Measurements from ENCODE around the gene SPG7. TPM values are rescaled to one million over a fixed set of nuclear protein-coding genes. Genes with fewer than 3 reads are reported as not detected.
A peak's percentile ranks its signal among the peaks of the same experiment; 100 is the strongest.

SPG7 gene
- total RNA-seq, 8 experiments from 2014 or later: 47.7 to 134 (median 71.6) TPM

GRCh38 chr16:89476379-89476778 lies 31.8 kb upstream of the SPG7 start:
- ATAC-seq (replicated peaks in 6 of 8): no peak
- WGBS, 10 experiments: 83 to 100% (median 96%) methylated on average over 1 to 4 of the region's 5 CpGs; no CpG with 5 or more reads in 5 of the 10 experiments

GRCh38 chr16:89476811-89477261 lies 31.4 kb upstream of the SPG7 start:
- no peak overlapping the region for H3K4me3 ChIP-seq
- no peak overlapping the region for H3K27ac ChIP-seq
- peaks cover 11 to 23% of the 10 kb centered on the region in 2 donors for H3K4me1 ChIP-seq (replicated peaks in 1 of 2)
- no peak for ATAC-seq (replicated peaks in 6 of 8)
- 71 to 100% (median 93%) methylated on average over 1 to 10 of the region's 10 CpGs for WGBS, 10 experiments
- in situ Hi-C loops (cut with MboI; ENCODE audit: low pct_unique_long_range_greater_than_20kb in 2 of 9, low sequenced_read_pairs in 9 of 9, unreplicated experiment in 9 of 9): loop anchor here in 1 of 9 experiments (25.0 kb wide), 1 partner anchor 240 kb away; no protein-coding TSS in a partner anchor

More at GRCh38 chr16:89476379-89476778, 31.8 kb upstream of the SPG7 start:
- Histone ChIP-seq H3K4me3 (no peak overlapping the region), H3K4me1 (replicated peaks in 1 of 2) (peaks cover 11 to 18% of the 10 kb centered on the region in 2 donors), H3K27ac (no peak overlapping the region)
- in situ Hi-C loops (cut with MboI; ENCODE audit: low pct_unique_long_range_greater_than_20kb in 2 of 9, low sequenced_read_pairs in 9 of 9, unreplicated experiment in 9 of 9): loop anchor here in 1 of 9 experiments (25.0 kb wide), 1 partner anchor 239 kb away; no protein-coding TSS in a partner anchor

- WGBS, 10 experiments: 0 to 100% (median 77%) methylated on average over 1 to 10 of the region's 14 CpGs
Observed at GRCh38 chr16:89478576-89479221, 29.5 kb upstream of the SPG7 start.

GRCh38 chr16:89481356-89481955 lies 26.7 kb upstream of the SPG7 start:
- in situ Hi-C loops (cut with MboI; ENCODE audit: low pct_unique_long_range_greater_than_20kb in 2 of 9, low sequenced_read_pairs in 9 of 9, unreplicated experiment in 9 of 9): loop anchor here in 1 of 9 experiments (25.0 kb wide), 1 partner anchor 244 kb away; no protein-coding TSS in a partner anchor
- 79 to 100% (median 93%) methylated on average over 3 to 8 of the region's 13 CpGs; no CpG with 5 or more reads in 1 of the 10 experiments for WGBS, 10 experiments
- Histone ChIP-seq H3K27ac (no peak overlapping the region), H3K4me3 (no peak overlapping the region), H3K4me1 (replicated peaks in 1 of 2) (peaks cover 37 to 39% of the 10 kb centered on the region in 2 donors)
- ATAC-seq (replicated peaks in 6 of 8): no peak

More at GRCh38 chr16:89478576-89479221, 29.5 kb upstream of the SPG7 start:
- peaks cover 22 to 28% of the 10 kb centered on the region in 2 donors for H3K4me1 ChIP-seq (replicated peaks in 1 of 2)
- no peak overlapping the region for H3K4me3 ChIP-seq
- peak; percentile 32 to 86 (median 69) for ATAC-seq (replicated peaks in 6 of 8)
- H3K27ac ChIP-seq: no peak overlapping the region
- in situ Hi-C loops (cut with MboI; ENCODE audit: low pct_unique_long_range_greater_than_20kb in 2 of 9, low sequenced_read_pairs in 9 of 9, unreplicated experiment in 9 of 9): loop anchor here in 1 of 9 experiments (25.0 kb wide), 1 partner anchor 241 kb away; no protein-coding TSS in a partner anchor

- Histone ChIP-seq H3K4me1 (replicated peaks in 1 of 2) (peaks cover 37 to 42% of the 10 kb centered on the region in 2 donors), H3K27ac (no peak overlapping the region), H3K4me3 (no peak overlapping the region)
- in situ Hi-C loops (cut with MboI; ENCODE audit: low pct_unique_long_range_greater_than_20kb in 2 of 9, low sequenced_read_pairs in 9 of 9, unreplicated experiment in 9 of 9): loop anchor here in 1 of 9 experiments (25.0 kb wide), 1 partner anchor 245 kb away; no protein-coding TSS in a partner anchor
- ATAC-seq (replicated peaks in 6 of 8): peak in 5 of 8 experiments; percentile 6 to 18 (median 16)
- 20 to 89% (median 79%) methylated on average over 1 to 12 of the region's 14 CpGs; no CpG with 5 or more reads in 1 of the 10 experiments for WGBS, 10 experiments
Observed at GRCh38 chr16:89482150-89482816, 25.9 kb upstream of the SPG7 start.

GRCh38 chr16:89482817-89483205 lies 25.4 kb upstream of the SPG7 start:
- H3K27ac ChIP-seq: no peak overlapping the region
- in situ Hi-C loops (cut with MboI; ENCODE audit: low pct_unique_long_range_greater_than_20kb in 2 of 9, low sequenced_read_pairs in 9 of 9, unreplicated experiment in 9 of 9): loop anchor here in 1 of 9 experiments (25.0 kb wide), 1 partner anchor 246 kb away; no protein-coding TSS in a partner anchor
- 34 to 100% (median 76%) methylated on average over 1 to 5 of the region's 5 CpGs; no CpG with 5 or more reads in 4 of the 10 experiments for WGBS, 10 experiments
- H3K4me1 ChIP-seq (replicated peaks in 1 of 2): peaks cover 42 to 47% of the 10 kb centered on the region in 2 donors
- no peak overlapping the region for H3K4me3 ChIP-seq
- ATAC-seq (replicated peaks in 6 of 8): no peak

- Histone ChIP-seq H3K4me3 (no peak overlapping the region), H3K27ac (no peak overlapping the region), H3K4me1 (replicated peaks in 1 of 2) (peaks cover 49% of the 10 kb centered on the region in 2 donors)
- 80 to 100% (median 96%) methylated on average over 1 to 5 of the region's 5 CpGs for WGBS, 10 experiments
- ATAC-seq (replicated peaks in 6 of 8): no peak
- in situ Hi-C loops (cut with MboI; ENCODE audit: low pct_unique_long_range_greater_than_20kb in 2 of 9, low sequenced_read_pairs in 9 of 9, unreplicated experiment in 9 of 9): loop anchor here in 1 of 9 experiments (25.0 kb wide), 1 partner anchor 247 kb away; no protein-coding TSS in a partner anchor
Observed at GRCh38 chr16:89484041-89484501, 24.1 kb upstream of the SPG7 start.

- 45 to 100% (median 79%) methylated on average over 1 to 9 of the region's 11 CpGs; no CpG with 5 or more reads in 1 of the 10 experiments for WGBS, 10 experiments
- Histone ChIP-seq H3K27ac (peak overlapping the region in 1 of 2 donors; percentile 31), H3K4me3 (no peak overlapping the region), H3K4me1 (replicated peaks in 1 of 2) (peaks cover 49% of the 10 kb centered on the region in 2 donors)
- in situ Hi-C loops (cut with MboI; ENCODE audit: low pct_unique_long_range_greater_than_20kb in 2 of 9, low sequenced_read_pairs in 9 of 9, unreplicated experiment in 9 of 9): loop anchor here in 1 of 9 experiments (25.0 kb wide), 1 partner anchor 248 kb away; no protein-coding TSS in a partner anchor
- no peak for ATAC-seq (replicated peaks in 6 of 8)
Observed at GRCh38 chr16:89484923-89485679, 23.1 kb upstream of the SPG7 start.

- in situ Hi-C loops (cut with MboI; ENCODE audit: low pct_unique_long_range_greater_than_20kb in 2 of 9, low sequenced_read_pairs in 9 of 9, unreplicated experiment in 9 of 9): loop anchor here in 1 of 9 experiments (25.0 kb wide), 1 partner anchor 248 kb away; no protein-coding TSS in a partner anchor
- Histone ChIP-seq H3K4me3 (no peak overlapping the region), H3K27ac (no peak overlapping the region), H3K4me1 (replicated peaks in 1 of 2) (peaks cover 49% of the 10 kb centered on the region in 2 donors)
- no peak for ATAC-seq (replicated peaks in 6 of 8)
- 0 to 95% (median 76%) methylated on average over 2 to 4 of the region's 4 CpGs; no CpG with 5 or more reads in 1 of the 10 experiments for WGBS, 10 experiments
Observed at GRCh38 chr16:89485701-89486246, 22.4 kb upstream of the SPG7 start.

GRCh38 chr16:89489040-89489897 lies 18.9 kb upstream of the SPG7 start:
- peak; percentile 35 to 52 (median 41) for ATAC-seq (replicated peaks in 6 of 8)
- Histone ChIP-seq H3K4me1 (replicated peaks in 1 of 2) (peaks cover 35 to 44% of the 10 kb centered on the region in 2 donors), H3K27ac (peak overlapping the region; percentile 96 to 98), H3K4me3 (peak overlapping the region; percentile 52 to 89 (median 75))
- in situ Hi-C loops (cut with MboI; ENCODE audit: low pct_unique_long_range_greater_than_20kb in 2 of 9, low sequenced_read_pairs in 9 of 9, unreplicated experiment in 9 of 9): loop anchor here in 1 of 9 experiments (25.0 kb wide), 1 partner anchor 252 kb away; no protein-coding TSS in a partner anchor
- WGBS, 10 experiments: 0% methylated on average over 2 to 10 of the region's 71 CpGs; no CpG with 5 or more reads in 7 of the 10 experiments
